ENCODE data around the gene TJP2.

The TJP2 gene

DNA sequence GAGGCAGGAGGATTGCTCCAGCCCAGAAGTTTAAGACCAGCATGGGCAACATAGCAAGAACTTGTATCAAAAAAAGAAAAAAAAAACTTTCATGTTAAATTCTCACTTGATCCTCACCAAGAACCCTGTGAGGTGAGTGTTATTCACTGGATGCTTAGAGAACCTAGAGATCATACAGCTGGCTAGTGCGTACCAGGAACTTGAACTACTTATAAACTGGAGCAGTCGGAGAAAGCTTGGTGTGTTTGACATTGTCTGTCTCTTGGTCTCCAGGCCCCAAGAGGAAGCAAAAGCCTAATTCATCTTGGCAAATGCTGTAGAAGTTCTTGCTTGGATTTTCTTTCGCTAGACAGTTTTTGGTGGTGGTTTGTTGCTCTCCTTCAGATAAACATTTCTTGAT lies 18.1 kb downstream of the TJP2 start:
- H3K4me1 Mint-ChIP-seq (ENCODE audit: low read depth): peaks cover 2% of the 10 kb centered on the region
- no peak overlapping the region for H3K4me3 Mint-ChIP-seq
- no peaks in the 10 kb centered on the region for H3K9me3 Mint-ChIP-seq
- H3K36me3 Mint-ChIP-seq (ENCODE audit: low read depth): no peaks in the 10 kb centered on the region
- no peak overlapping the region for H3K27ac Mint-ChIP-seq
- H3K27me3 Mint-ChIP-seq: no peaks in the 10 kb centered on the region

DNA sequence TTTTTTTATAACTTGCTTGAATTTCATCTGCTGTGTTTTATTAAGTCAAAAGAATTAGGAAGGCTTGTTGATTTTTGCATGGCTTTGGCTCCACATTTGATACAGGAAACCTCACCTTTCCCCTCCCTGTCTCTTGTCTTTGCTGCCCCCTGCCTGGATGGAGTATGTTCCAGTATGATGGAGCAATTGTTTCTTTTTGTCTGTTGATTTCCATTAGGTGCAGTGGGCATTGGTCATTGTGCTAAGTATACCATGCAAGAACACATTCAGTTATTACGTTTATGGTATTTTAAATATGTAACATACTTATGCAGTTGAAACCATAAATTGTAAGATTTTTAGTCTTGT lies 19.6 kb downstream of the TJP2 start:
- H3K36me3 Mint-ChIP-seq (ENCODE audit: low read depth): no peaks in the 10 kb centered on the region
- no peak overlapping the region for H3K27ac Mint-ChIP-seq
- no peak overlapping the region for H3K4me3 Mint-ChIP-seq
- no peaks in the 10 kb centered on the region for H3K4me1 Mint-ChIP-seq (ENCODE audit: low read depth)
- H3K27me3 Mint-ChIP-seq: no peaks in the 10 kb centered on the region
- H3K9me3 Mint-ChIP-seq: no peaks in the 10 kb centered on the region

DNA sequence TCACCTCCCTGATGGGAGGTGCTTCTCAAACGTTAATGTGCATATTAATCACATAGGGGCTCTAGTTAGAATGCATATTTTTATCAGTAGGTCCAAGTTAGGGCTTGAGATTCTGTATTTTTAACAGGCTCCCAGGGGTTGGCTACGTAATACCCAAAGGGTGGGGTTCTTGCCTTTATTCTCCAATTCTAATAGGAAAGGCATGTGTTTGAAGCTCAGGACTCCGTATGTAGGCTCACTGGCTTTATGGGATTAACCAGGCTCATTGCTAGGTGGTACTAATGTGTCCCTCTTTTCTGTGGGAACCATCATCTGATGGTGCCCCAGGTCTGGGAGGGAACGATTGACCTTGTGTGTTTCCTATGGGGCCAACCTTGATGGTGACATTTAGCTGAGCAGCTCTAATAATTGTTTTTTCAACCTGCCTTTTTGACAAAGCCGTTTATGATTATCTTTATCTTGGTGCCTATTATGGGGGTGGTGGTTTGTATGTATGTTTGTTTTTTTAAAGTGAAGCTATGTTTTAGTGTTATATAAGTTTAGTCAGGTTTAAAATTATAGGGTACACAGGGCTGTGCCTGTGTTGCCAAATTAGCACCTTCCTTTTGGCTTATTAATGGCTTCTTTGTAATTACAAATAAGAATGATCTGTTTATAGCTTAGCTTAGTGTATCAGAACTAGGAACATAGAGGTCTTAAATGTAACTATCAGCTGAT lies 20.8 kb downstream of the TJP2 start:
- no peak overlapping the region for H3K4me3 Mint-ChIP-seq
- no peaks in the 10 kb centered on the region for H3K9me3 Mint-ChIP-seq
- H3K4me1 Mint-ChIP-seq (ENCODE audit: low read depth): peaks cover 4% of the 10 kb centered on the region
- no peak overlapping the region for H3K27ac Mint-ChIP-seq
- H3K36me3 Mint-ChIP-seq (ENCODE audit: low read depth): no peaks in the 10 kb centered on the region
- no peaks in the 10 kb centered on the region for H3K27me3 Mint-ChIP-seq

DNA sequence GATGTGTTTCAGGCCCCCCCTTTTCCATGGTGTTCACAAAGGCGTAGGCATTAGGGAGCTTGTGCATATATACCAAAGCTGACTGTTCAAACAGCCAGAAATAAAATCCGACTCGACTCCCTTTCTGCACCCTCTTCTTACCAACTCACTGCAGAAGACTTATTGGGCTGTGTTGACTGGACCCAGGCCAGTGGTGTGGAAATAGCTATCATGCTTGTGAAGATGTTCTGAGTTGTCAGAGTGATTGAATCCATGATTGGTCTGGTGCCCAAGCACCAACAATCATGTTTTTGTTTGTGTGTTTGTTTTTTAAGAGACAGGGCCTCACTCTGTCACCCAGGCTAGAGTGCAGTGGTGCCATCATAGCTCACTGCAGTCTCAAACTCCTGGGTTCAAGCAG lies 21.6 kb downstream of the TJP2 start:
- Mint-ChIP-seq H3K36me3 (ENCODE audit: low read depth) (no peaks in the 10 kb centered on the region), H3K4me1 (ENCODE audit: low read depth) (peaks cover 12% of the 10 kb centered on the region), H3K9me3 (no peaks in the 10 kb centered on the region), H3K27me3 (no peaks in the 10 kb centered on the region), H3K4me3 (no peak overlapping the region), H3K27ac (no peak overlapping the region)

DNA sequence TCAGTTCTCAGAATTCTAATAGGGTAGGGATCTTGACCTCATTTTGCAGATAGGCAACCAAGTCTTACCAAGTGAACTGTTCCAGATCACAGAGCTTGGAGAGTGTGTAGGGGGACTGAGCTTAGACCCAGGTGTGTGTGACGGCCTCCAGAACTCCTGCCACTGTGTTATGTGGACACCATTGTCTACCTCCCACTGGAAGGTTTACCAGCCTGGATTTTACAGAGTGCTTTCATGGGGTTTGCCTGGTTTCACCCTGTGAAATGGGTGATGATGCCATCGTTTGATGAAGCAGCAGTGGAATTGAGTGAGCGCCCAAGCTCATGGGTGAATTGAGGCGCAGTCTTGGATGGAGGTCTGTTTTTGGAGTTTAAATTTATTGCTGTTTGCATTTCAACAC lies 23.6 kb downstream of the TJP2 start:
- H3K4me3 Mint-ChIP-seq: no peak overlapping the region
- peaks cover 15% of the 10 kb centered on the region for H3K4me1 Mint-ChIP-seq (ENCODE audit: low read depth)
- H3K9me3 Mint-ChIP-seq: no peaks in the 10 kb centered on the region
- no peaks in the 10 kb centered on the region for H3K27me3 Mint-ChIP-seq
- H3K27ac Mint-ChIP-seq: no peak overlapping the region
- no peaks in the 10 kb centered on the region for H3K36me3 Mint-ChIP-seq (ENCODE audit: low read depth)

DNA sequence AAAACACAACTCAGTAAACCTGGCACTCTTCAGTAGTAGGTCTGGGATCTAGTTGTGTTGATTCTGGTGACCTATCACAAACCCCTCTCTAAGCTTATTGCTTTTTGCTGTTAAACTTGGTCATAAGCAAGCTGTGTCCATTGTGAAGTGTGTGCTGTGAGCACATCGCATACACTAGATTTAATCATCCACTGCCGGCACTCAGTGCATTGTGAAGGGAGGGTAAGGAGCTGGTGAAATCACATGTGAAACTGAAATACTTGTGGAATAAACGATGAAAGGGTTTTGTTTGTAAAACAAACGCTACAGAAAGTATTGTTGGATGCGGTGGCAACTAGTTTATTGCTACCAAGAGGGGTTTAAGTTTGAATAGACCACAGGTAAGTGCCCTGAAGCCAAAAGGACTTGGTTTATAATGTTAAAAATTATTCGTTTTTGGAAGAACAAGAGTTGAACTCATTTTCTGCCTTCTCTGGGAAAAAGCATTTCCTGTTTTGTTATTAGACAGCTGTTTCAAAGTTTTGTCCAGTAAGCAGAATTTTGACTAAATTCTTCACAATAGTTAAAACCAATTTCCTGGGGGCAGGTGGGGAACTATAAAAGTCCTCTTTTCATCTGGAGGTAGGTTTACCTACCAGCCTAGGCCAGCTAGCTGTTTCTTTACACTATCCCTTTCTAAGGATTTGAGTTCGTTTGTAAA lies 24.6 kb downstream of the TJP2 start:
- Mint-ChIP-seq H3K9me3 (no peaks in the 10 kb centered on the region), H3K27ac (no peak overlapping the region), H3K36me3 (ENCODE audit: low read depth) (no peaks in the 10 kb centered on the region), H3K4me1 (ENCODE audit: low read depth) (peaks cover 15% of the 10 kb centered on the region), H3K4me3 (no peak overlapping the region), H3K27me3 (no peaks in the 10 kb centered on the region)

DNA sequence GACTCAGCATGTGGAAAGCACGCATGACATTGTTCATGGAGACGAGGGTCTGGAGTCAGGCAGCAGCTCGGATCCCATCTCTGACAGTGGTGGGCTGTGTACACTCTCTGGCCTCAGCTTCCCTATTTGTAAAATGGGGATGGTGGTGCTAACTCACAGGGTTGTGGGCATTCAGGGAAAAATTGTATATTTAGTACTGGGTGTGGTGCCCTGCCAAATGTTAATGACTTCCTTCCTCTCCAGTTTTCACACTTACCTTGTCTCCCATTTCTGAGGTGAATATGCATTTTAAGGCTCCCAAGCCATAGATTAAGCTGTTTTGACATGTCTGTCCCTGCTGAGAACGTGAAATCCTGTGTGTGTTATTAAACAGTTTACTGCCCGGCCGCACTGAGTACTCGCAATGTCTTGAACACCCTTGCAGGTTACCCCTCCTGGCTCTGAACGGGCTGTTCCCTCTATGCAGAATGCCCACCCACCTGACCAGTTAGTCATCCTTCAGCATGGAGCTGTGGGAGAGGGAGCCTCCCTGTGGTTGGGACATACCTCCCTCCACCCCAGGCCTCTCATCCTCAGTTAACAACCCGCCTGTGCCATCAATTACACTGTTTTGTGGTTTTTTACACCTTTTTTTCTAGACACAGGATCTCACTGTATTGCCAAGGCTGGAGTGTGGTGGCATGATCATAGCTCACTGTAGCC lies 25.8 kb downstream of the TJP2 start:
- Mint-ChIP-seq H3K27ac (no peak overlapping the region), H3K27me3 (no peaks in the 10 kb centered on the region), H3K4me1 (ENCODE audit: low read depth) (peaks cover 15% of the 10 kb centered on the region), H3K9me3 (no peaks in the 10 kb centered on the region), H3K4me3 (no peak overlapping the region), H3K36me3 (ENCODE audit: low read depth) (no peaks in the 10 kb centered on the region)

DNA sequence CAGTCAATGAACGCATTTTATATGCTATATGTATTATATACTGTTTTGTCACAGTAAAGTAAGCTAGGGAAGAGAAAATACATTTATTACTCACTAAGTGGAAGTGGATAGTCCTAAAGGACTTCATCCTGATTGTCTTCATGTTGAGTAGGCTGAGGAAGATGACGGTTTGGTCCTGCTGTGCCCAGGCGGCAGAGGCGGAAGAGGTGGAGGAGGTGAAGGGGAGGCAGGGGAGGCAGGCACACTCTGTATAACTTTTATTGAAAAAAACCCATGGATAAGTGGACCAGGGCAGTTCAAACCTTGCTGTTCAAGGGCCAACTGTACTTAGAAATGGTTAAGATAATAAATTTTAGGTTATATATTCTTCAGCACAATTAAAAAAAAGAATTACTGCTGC lies 28.5 kb downstream of the TJP2 start:
- no peaks in the 10 kb centered on the region for H3K36me3 Mint-ChIP-seq (ENCODE audit: low read depth)
- H3K27me3 Mint-ChIP-seq: no peaks in the 10 kb centered on the region
- peaks cover 15% of the 10 kb centered on the region for H3K4me1 Mint-ChIP-seq (ENCODE audit: low read depth)
- H3K27ac Mint-ChIP-seq: no peak overlapping the region
- no peak overlapping the region for H3K4me3 Mint-ChIP-seq
- H3K9me3 Mint-ChIP-seq: no peaks in the 10 kb centered on the region

DNA sequence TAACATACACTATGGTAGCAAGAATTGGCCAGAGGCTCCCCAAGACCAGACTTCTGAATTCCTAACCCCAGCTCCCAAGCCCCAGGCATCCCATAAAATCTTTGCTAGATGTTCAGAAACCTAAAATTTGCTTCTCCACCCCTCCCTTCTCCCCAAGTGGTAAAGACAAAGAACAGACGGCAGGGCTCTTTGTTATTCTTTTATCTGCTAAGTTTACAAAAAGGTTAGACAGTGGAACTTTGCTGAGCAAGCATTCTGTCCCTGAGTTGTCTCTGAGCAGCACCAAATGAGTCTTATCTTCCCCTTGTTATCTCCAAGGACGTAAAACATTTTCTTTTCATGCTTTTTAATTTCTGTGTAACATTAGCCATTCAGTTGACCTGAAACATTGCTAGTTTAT lies 30.2 kb downstream of the TJP2 start:
- no peak overlapping the region for H3K4me3 Mint-ChIP-seq
- H3K9me3 Mint-ChIP-seq: no peaks in the 10 kb centered on the region
- no peak overlapping the region for H3K27ac Mint-ChIP-seq
- peaks cover 15% of the 10 kb centered on the region for H3K4me1 Mint-ChIP-seq (ENCODE audit: low read depth)
- H3K27me3 Mint-ChIP-seq: no peaks in the 10 kb centered on the region
- H3K36me3 Mint-ChIP-seq (ENCODE audit: low read depth): no peaks in the 10 kb centered on the region

DNA sequence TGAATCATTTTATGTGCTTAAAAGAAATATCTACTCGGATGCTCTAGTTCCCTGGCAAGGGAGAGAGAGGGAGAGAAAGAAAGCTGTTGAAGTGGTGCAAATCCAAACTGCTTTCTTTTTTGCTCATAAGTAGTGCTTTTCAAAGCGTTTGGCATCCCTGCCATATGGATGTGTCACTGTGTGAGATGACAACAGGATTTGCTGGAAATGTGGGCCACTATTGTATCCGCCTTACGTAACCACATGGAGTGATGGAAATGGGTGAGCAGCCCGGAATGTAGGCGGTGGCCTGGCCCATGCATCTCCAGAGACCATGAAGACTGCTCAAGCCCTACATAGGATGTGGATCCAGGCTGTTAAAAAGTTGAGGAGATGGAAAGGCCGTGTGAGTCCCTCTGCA lies 30.8 kb downstream of the TJP2 start:
- Mint-ChIP-seq H3K9me3 (no peaks in the 10 kb centered on the region), H3K27ac (no peak overlapping the region), H3K4me3 (no peak overlapping the region), H3K4me1 (ENCODE audit: low read depth) (peaks cover 11% of the 10 kb centered on the region), H3K36me3 (ENCODE audit: low read depth) (no peaks in the 10 kb centered on the region), H3K27me3 (no peaks in the 10 kb centered on the region)

DNA sequence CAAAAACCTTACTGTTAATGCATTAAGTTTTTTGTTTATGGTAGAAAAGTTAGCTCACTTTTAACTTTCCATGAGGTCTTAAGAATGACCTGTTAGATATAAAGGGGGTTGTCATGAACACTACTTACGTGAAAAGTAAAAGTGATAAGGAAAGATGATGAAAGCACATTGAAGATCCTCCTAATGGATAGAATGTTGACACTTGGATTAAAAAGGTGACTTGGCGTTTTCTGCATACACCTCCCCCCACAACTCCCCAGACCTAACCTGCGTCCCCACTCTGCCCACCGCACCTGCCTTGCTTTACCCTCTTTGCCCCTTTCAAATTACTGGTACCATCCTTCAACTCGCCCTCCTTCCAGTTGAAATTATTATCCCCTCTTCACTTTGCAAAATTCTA lies 32.0 kb downstream of the TJP2 start:
- no peak overlapping the region for H3K27ac Mint-ChIP-seq
- no peaks in the 10 kb centered on the region for H3K27me3 Mint-ChIP-seq
- no peak overlapping the region for H3K4me3 Mint-ChIP-seq
- no peaks in the 10 kb centered on the region for H3K4me1 Mint-ChIP-seq (ENCODE audit: low read depth)
- H3K9me3 Mint-ChIP-seq: no peaks in the 10 kb centered on the region
- no peaks in the 10 kb centered on the region for H3K36me3 Mint-ChIP-seq (ENCODE audit: low read depth)

DNA sequence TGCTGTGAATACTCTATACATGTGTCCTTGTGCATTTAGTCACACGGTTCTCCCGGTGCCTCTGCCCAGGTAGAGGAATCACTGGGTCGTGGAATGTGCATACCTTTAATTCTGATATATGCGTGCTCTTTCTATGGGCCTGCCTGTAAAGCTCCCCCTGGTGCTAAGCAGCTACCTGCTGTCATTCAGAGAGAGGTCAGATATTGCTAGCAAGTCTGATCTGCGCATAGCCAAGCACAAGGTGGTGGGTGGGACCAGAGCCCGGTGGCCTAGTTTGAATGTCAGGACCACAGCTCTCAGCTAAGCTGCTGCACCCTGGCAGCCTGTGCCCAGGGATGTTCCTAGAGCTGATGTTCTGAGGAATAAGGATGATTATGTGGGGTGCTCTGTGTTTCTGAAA lies 33.4 kb downstream of the TJP2 start:
- no peaks in the 10 kb centered on the region for H3K27me3 Mint-ChIP-seq
- H3K9me3 Mint-ChIP-seq: no peaks in the 10 kb centered on the region
- no peaks in the 10 kb centered on the region for H3K4me1 Mint-ChIP-seq (ENCODE audit: low read depth)
- H3K4me3 Mint-ChIP-seq: no peak overlapping the region
- H3K27ac Mint-ChIP-seq: no peak overlapping the region
- no peaks in the 10 kb centered on the region for H3K36me3 Mint-ChIP-seq (ENCODE audit: low read depth)

DNA sequence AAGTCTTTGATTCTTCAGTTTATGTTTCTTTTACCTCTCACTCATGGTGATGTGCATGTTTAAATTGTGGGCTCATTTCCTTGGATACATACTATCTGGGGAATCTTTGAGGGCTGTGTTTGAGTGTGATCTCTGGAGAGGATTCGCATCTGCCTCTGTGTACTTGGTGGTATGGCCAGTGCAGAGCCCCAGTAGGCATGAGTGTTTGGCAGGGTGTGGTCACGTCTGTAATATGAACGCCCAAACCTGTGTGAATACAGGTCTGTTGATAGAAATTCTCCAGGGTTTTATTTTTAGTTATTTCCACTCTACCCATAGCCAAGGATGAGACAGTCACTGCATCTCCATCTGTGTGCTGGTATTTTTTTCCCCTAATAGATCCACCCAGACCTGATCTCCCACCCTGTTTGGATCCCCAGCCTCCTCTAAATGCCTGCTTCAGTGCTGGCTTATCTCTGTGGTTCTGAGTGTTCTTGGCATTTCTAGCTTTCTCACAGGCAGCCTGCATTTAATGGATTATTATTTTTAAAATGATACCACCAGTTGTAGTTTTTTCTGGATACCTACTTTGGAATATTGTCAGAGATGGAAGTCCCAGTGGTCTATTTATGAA lies 37.5 kb downstream of the TJP2 start:
- Mint-ChIP-seq H3K9me3 (no peaks in the 10 kb centered on the region), H3K4me1 (ENCODE audit: low read depth) (no peaks in the 10 kb centered on the region), H3K4me3 (no peak overlapping the region), H3K36me3 (ENCODE audit: low read depth) (no peaks in the 10 kb centered on the region), H3K27me3 (no peaks in the 10 kb centered on the region), H3K27ac (no peak overlapping the region)

DNA sequence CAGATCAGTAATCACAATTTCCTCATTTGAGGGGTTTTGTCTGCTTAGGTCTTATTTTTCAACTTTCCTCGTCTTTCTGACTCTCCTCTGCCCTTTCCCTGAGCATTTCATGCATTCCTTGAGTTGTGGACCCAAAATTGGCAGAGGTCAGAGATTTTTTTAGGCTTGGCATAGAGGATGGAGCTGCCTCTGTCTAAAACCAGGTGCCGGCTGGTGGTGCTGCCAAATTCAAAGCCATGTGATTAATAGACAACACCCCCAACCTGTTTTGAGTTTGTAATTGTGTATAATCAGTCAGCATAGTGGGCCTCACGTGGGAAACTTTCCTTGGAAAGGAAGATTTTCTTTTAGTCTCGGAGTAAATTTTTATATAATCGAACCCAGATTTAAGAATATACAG lies 39.6 kb downstream of the TJP2 start:
- Mint-ChIP-seq H3K27ac (no peak overlapping the region), H3K9me3 (no peaks in the 10 kb centered on the region)

DNA sequence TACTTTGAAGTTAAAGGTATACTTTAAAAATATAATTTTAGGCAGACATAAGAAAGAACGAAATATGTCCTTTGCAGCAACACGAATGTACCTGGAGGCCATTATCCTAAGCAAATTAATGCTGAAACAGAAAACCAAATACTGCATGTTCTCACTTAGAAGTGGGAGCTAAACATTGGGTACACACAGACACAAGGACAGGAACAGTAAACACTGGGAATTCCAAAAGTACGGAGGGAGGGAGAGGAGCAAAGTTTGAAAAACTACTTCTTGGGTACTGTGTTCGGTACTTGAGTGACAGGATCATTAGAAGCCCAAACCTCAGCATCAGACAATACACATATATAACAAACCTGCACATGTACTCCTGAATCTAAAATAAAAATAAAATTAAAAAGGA lies 40.9 kb downstream of the TJP2 start:
- Mint-ChIP-seq H3K27ac (no peak overlapping the region), H3K4me3 (no peak overlapping the region), H3K36me3 (ENCODE audit: low read depth) (no peaks in the 10 kb centered on the region), H3K4me1 (ENCODE audit: low read depth) (no peaks in the 10 kb centered on the region), H3K27me3 (no peaks in the 10 kb centered on the region), H3K9me3 (no peaks in the 10 kb centered on the region)

More for the DNA sequence above, 39.6 kb downstream of the TJP2 start:
- Mint-ChIP-seq H3K36me3 (ENCODE audit: low read depth) (no peaks in the 10 kb centered on the region), H3K27me3 (no peaks in the 10 kb centered on the region), H3K4me1 (ENCODE audit: low read depth) (no peaks in the 10 kb centered on the region), H3K4me3 (no peak overlapping the region)

Data from stimulated activated naive CD8-positive, alpha-beta T cell treated with anti-CD3 and anti-CD28 coated beads, Interleukin-15, Interleukin-2, amounts not matched to agents 100 ng/mL and 50 ng/mL, for 24 hours (primary cell).